Suprapubic skin (tissue), 4 donors: Measurements from ENCODE around the gene NFILZ. TPM values are rescaled to one million over a fixed set of nuclear protein-coding genes. Genes with fewer than 3 reads are reported as not detected.
A peak's percentile ranks its signal among the peaks of the same experiment; 100 is the strongest.
"Not testable (repeated sequence)": the region's sequence is repeated elsewhere in the genome, so short reads cannot be mapped to it uniquely, and the experiment has no call there.

Experiments
- DNase-seq, 2 donors: peaks; one replicate each; pipeline ENCODE4 v3.0.0-alpha.2; 2019; ENCODE audit warnings: low spot score in 2 of 2
- H3K27ac ChIP-seq: fragments of 200-600 bp; sonication (generic); one replicate; pipeline ENCODE4 v1.5.1; 2019
- H3K27me3 ChIP-seq: fragments of 200-600 bp; sonication (generic); one replicate; pipeline ENCODE4 v1.5.1; 2019
- H3K36me3 ChIP-seq: fragments of 200-600 bp; sonication (generic); one replicate; pipeline ENCODE4 v1.5.1; 2019
- H3K4me1 ChIP-seq: fragments of 200-600 bp; sonication (generic); one replicate; pipeline ENCODE4 v1.5.1; 2019
- H3K4me3 ChIP-seq: fragments of 200-600 bp; sonication (generic); one replicate; pipeline ENCODE4 v1.5.1; 2019; ENCODE audit warnings: mild to moderate bottlenecking
- H3K9me3 ChIP-seq: fragments of 200-600 bp; sonication (generic); one replicate; pipeline ENCODE4 v1.5.1; 2019
- CTCF ChIP-seq, 2 donors: fragments of 200-600 bp in 1 of 2; fragments of 450-650 bp in 1 of 2; sonication (generic) in 1 of 2; IDR thresholded peaks; one replicate each; pipeline ENCODE4 v1.5.1; 2016 to 2019; ENCODE audit warnings: antibody characterized with exemption in 2 of 2, mild to moderate bottlenecking in 1 of 2, moderate library complexity in 1 of 2
- EP300 ChIP-seq: sonication (generic); formaldehyde crosslinking; IDR thresholded peaks from one replicate; pipeline ENCODE4 v1.6.1; 2017; ENCODE audit warnings: antibody characterized with exemption
- POLR2A ChIP-seq, 2 donors: fragments of 450-650 bp; IDR thresholded peaks; one replicate each; pipeline ENCODE4 v1.6.1; 2017; ENCODE audit warnings: antibody characterized with exemption in 2 of 2, mild to moderate bottlenecking in 2 of 2, moderate library complexity in 2 of 2
- POLR2AphosphoS5 ChIP-seq, 3 donors: sonication (generic); formaldehyde crosslinking; IDR thresholded peaks; one replicate each; pipeline ENCODE4 v1.6.1; 2017; ENCODE audit warnings: antibody characterized with exemption in 3 of 3
- WGBS: methylation state at CpG from one replicate; pipeline ENCODE4 v1.1.5; 2018; 5-methylcytosine and 5-hydroxymethylcytosine counted together
- total RNA-seq, 4 donors: library from RNA; depleted of rRNA; stranded (reverse); fragments of >200 nt; gene quantifications; one replicate each; pipeline ENCODE4 v1.1.0, GENCODE V29; 2016

Gene NFILZ
- total RNA-seq, 4 donors from 2014 or later, result not detected

GRCh38 chr19:8626842-8627241 is 3.6 kb upstream of the NFILZ start:
- H3K36me3 ChIP-seq, result no peaks in the 10 kb centered on the region
- H3K9me3 ChIP-seq, result no peaks in the 10 kb centered on the region
- H3K4me3 ChIP-seq, result no peak overlapping the region
- TF ChIP-seq POLR2AphosphoS5 (IDR thresholded peaks at IDR 0.05) (no peak), POLR2A (IDR thresholded peaks at IDR 0.05) (no peak), EP300 (no peak), CTCF (IDR thresholded peaks at IDR 0.05) (no peak)
- no peak overlapping the region for H3K27ac ChIP-seq
- no peak for DNase-seq
- 56% methylated on average over 8 of the region's 8 CpGs for WGBS
- peaks cover 3% of the 10 kb centered on the region for H3K4me1 ChIP-seq
- no peaks in the 10 kb centered on the region for H3K27me3 ChIP-seq

GRCh38 chr19:8629184-8629583 is 1.2 kb upstream of the NFILZ start:
- no peaks in the 10 kb centered on the region for H3K9me3 ChIP-seq
- H3K4me3 ChIP-seq, result no peak overlapping the region
- 74% methylated on average over 2 of the region's 2 CpGs for WGBS
- H3K27ac ChIP-seq, result no peak overlapping the region
- no peaks in the 10 kb centered on the region for H3K27me3 ChIP-seq
- DNase-seq, result no peak
- TF ChIP-seq POLR2A (IDR thresholded peaks at IDR 0.05) (no peak), POLR2AphosphoS5 (IDR thresholded peaks at IDR 0.05) (no peak), EP300 (no peak), CTCF (IDR thresholded peaks at IDR 0.05) (no peak)
- H3K4me1 ChIP-seq, result peaks cover 3% of the 10 kb centered on the region
- no peaks in the 10 kb centered on the region for H3K36me3 ChIP-seq

- H3K27ac ChIP-seq, result peak overlapping the region; percentile 61
- no peak for DNase-seq
Observed at GRCh38 chr19:8630796-8631424, 477 bp downstream of the NFILZ start.

DNA sequence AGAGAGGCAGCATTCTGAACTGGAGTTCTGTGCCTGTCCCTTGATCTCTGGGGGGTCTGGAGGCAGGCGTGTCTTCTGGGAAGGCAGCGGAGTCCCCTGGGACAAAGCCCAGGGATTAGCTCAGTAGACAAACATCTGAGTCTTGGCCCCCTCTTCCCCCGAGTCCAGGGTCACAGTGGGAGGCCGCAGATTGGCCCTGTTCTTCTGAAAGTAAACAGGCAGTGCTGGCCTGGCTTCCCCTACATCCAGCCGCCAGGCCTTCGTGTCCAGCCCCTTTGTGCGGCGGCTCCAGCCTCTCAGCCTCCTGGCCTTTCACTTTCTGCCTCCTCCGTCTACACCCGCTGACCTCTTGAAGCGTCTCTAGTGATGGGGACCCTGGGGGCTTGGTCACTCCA is 989 bp downstream of the NFILZ start:
- Histone ChIP-seq H3K27ac (peak overlapping the region; percentile 61), H3K9me3 (no peaks in the 10 kb centered on the region), H3K36me3 (no peaks in the 10 kb centered on the region), H3K4me1 (peaks cover 3% of the 10 kb centered on the region), H3K4me3 (no peak overlapping the region), H3K27me3 (no peaks in the 10 kb centered on the region)
- DNase-seq, result peak in 1 of 2 donors; percentile 68
- TF ChIP-seq POLR2AphosphoS5 (IDR thresholded peaks at IDR 0.05) (no peak), EP300 (no peak), POLR2A (IDR thresholded peaks at IDR 0.05) (no peak), CTCF (IDR thresholded peaks at IDR 0.05) (no peak)
- WGBS, result 44% methylated on average over 8 of the region's 11 CpGs

More at GRCh38 chr19:8630796-8631424, 477 bp downstream of the NFILZ start:
- TF ChIP-seq EP300 (no peak), POLR2AphosphoS5 (IDR thresholded peaks at IDR 0.05) (no peak), POLR2A (IDR thresholded peaks at IDR 0.05) (no peak), CTCF (IDR thresholded peaks at IDR 0.05) (no peak)
- H3K9me3 ChIP-seq, result no peaks in the 10 kb centered on the region
- H3K36me3 ChIP-seq, result no peaks in the 10 kb centered on the region
- H3K27me3 ChIP-seq, result no peaks in the 10 kb centered on the region
- peaks cover 3% of the 10 kb centered on the region for H3K4me1 ChIP-seq
- 35% methylated on average over 5 of the region's 6 CpGs for WGBS
- no peak overlapping the region for H3K4me3 ChIP-seq

- H3K36me3 ChIP-seq, result no peaks in the 10 kb centered on the region
- H3K4me3 ChIP-seq, result no peak overlapping the region
- whole genome bisulfite sequencing, result 83% methylated on average over 8 of the region's 8 CpGs
- no peak for DNase-seq
- no peak overlapping the region for H3K27ac ChIP-seq
- no peak for TF ChIP-seq POLR2AphosphoS5 (IDR thresholded peaks at IDR 0.05)
- no peak for TF ChIP-seq POLR2A (IDR thresholded peaks at IDR 0.05)
- TF ChIP-seq CTCF (IDR thresholded peaks at IDR 0.05), result no peak
- TF ChIP-seq EP300, result no peak
- no peaks in the 10 kb centered on the region for H3K27me3 ChIP-seq
- no peaks in the 10 kb centered on the region for H3K9me3 ChIP-seq
- H3K4me1 ChIP-seq, result peaks cover 8% of the 10 kb centered on the region
Observed at GRCh38 chr19:8635422-8635821, 5.0 kb downstream of the NFILZ start.

DNA sequence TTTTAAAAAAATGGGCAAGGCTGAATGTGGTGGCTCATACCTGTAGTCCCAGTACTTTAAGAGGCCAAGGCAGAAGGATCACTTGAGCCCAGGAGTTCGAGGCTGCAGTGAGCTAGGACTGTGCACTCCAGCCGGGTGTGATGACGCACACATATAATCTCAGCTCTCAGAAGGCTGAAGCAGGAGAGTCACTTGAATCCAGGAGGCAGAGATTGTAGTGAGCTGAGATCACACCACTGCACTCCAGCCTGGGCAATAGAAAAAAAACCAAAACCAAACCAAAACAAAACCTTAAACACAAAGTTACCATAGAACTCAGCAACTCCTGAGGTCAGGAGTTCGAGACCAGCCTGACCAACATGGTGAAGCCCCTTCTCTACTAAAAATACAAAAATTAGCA is 6.6 kb downstream of the NFILZ start:
- not testable (repeated sequence) for H3K27ac ChIP-seq, DNase-seq, H3K27me3 ChIP-seq, H3K9me3 ChIP-seq, H3K4me3 ChIP-seq, H3K36me3 ChIP-seq, H3K4me1 ChIP-seq
- 84% methylated on average over 4 of the region's 4 CpGs for WGBS
